BLaER1 (cell line): ENCODE measurements around the gene RETREG1.

ENCODE experiments used
- H3K27ac ChIP-seq: shearing (Covaris generic); formaldehyde crosslinking; 2 replicates; pipeline ENCODE4 v1.8.1; 2022
- H3K27me3 ChIP-seq: shearing (Covaris generic); formaldehyde crosslinking; 2 replicates; pipeline ENCODE4 v1.8.1; 2022
- H3K36me3 ChIP-seq: shearing (Covaris generic); formaldehyde crosslinking; 2 replicates; pipeline ENCODE4 v1.8.1; 2022
- H3K4me1 ChIP-seq: shearing (Covaris generic); formaldehyde crosslinking; 2 replicates; pipeline ENCODE4 v1.8.1; 2022
- H3K4me2 ChIP-seq: shearing (Covaris generic); formaldehyde crosslinking; 2 replicates; pipeline ENCODE4 v1.8.1; 2022
- H3K4me3 ChIP-seq: shearing (Covaris generic); formaldehyde crosslinking; 2 replicates; pipeline ENCODE4 v1.8.1; 2022
- H3K9ac ChIP-seq: shearing (Covaris generic); formaldehyde crosslinking; 2 replicates; pipeline ENCODE4 v1.8.1; 2022
- H3K9me3 ChIP-seq: shearing (Covaris generic); formaldehyde crosslinking; 2 replicates; pipeline ENCODE4 v1.8.1; 2022
- H4K20me1 ChIP-seq: shearing (Covaris generic); formaldehyde crosslinking; 2 replicates; pipeline ENCODE4 v1.8.1; 2022
- Cebpa-rat ChIP-seq: shearing (Covaris generic); IDR thresholded peaks from 2 replicates; pipeline ENCODE4 v1.8.1; 2022

RETREG1 gene

GRCh38 chr5:16574789-16575721 lies 41.7 kb downstream of the RETREG1 start:
- H3K4me1 ChIP-seq: peaks cover 14% of the 10 kb centered on the region
- no peak overlapping the region for H3K4me3 ChIP-seq
- peaks cover 41% of the 10 kb centered on the region for H3K36me3 ChIP-seq
- peaks cover 19% of the 10 kb centered on the region; the same call in 1 of the 2 replicates for H4K20me1 ChIP-seq
- no peak for TF ChIP-seq Cebpa-rat
- no peak overlapping the region for H3K9ac ChIP-seq
- H3K27me3 ChIP-seq: no peaks in the 10 kb centered on the region
- peaks cover 19% of the 10 kb centered on the region; the same call in 1 of the 2 replicates for H3K9me3 ChIP-seq
- no peak overlapping the region for H3K27ac ChIP-seq
- peak overlapping the region; percentile 31 for H3K4me2 ChIP-seq

GRCh38 chr5:16573401-16573800 lies 43.4 kb downstream of the RETREG1 start:
- H3K4me1 ChIP-seq: peaks cover 14% of the 10 kb centered on the region
- no peak overlapping the region for H3K9ac ChIP-seq
- H3K9me3 ChIP-seq: peaks cover 19% of the 10 kb centered on the region; the same call in 1 of the 2 replicates
- no peak overlapping the region for H3K4me3 ChIP-seq
- peaks cover 10% of the 10 kb centered on the region; the same call in 1 of the 2 replicates for H4K20me1 ChIP-seq
- H3K27me3 ChIP-seq: no peaks in the 10 kb centered on the region
- H3K27ac ChIP-seq: no peak overlapping the region
- no peak overlapping the region for H3K4me2 ChIP-seq
- H3K36me3 ChIP-seq: peaks cover 55% of the 10 kb centered on the region
- no peak for TF ChIP-seq Cebpa-rat

DNA sequence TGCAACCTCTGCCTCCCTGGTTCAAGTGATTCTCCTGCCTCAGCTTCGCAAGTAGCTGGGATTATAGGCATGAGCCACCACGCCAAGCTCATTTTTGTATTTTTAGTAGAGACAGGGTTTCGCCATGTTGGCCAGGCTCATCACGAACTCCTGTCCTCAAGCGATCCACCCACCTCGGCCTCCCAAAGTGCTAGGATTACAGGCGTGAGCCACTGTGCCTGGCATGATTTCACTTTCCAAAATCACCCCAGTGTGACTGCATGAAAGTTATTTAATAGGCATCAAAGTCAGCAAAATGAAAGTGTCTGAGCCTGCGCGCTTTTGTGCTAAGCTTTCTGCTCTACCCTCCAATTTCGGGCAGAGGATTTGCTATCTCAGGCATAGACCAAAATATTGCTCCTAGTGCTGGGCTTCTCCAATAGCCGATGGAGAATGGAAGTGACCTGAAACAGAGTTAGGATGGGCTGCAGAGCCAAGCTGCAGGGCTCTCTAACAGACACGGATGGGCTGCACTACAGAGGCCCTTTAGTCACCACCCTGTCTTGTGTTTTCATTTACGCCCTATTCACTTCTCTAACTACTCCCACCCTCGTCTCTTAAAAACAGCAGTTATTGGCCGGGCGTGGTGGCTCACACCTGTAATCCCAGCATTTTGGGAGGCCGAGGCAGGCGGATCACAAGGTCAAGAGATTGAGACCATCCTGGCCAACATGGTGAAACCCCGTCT lies 44.3 kb downstream of the RETREG1 start:
- no peak for TF ChIP-seq Cebpa-rat
- H3K36me3 ChIP-seq: peaks cover 57% of the 10 kb centered on the region

DNA sequence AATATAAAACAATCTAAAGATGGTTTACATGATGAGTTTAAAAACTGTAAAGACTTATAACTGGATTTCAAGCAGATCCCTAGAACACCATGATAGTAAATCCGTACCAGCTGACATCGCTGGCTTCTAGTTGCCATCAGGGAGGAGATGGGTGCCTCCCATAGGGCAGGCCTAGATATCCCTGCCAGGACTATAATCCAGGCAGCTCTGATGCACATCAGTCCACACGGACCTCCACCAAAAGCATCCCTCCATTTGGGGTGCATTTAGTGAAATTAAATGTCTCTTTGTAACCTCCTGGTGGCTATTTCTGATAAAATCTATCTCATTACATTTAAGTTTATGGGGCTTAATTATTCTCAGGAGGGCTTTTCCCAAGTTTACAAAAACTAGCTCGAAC lies 45.8 kb downstream of the RETREG1 start:
- H4K20me1 ChIP-seq: peaks cover 8% of the 10 kb centered on the region; the same call in 1 of the 2 replicates
- peaks cover 15% of the 10 kb centered on the region; the same call in 1 of the 2 replicates for H3K9me3 ChIP-seq
- H3K27me3 ChIP-seq: no peaks in the 10 kb centered on the region
- TF ChIP-seq Cebpa-rat: no peak
- no peak overlapping the region for H3K27ac ChIP-seq
- H3K4me2 ChIP-seq: no peak overlapping the region
- H3K36me3 ChIP-seq: peaks cover 58% of the 10 kb centered on the region
- H3K4me1 ChIP-seq: peaks cover 14% of the 10 kb centered on the region
- no peak overlapping the region for H3K4me3 ChIP-seq
- no peak overlapping the region for H3K9ac ChIP-seq

More for the DNA sequence above, 44.3 kb downstream of the RETREG1 start:
- Histone ChIP-seq H3K9ac (no peak overlapping the region), H3K4me2 (no peak overlapping the region), H3K9me3 (peaks cover 17% of the 10 kb centered on the region; the same call in 1 of the 2 replicates), H4K20me1 (peaks cover 8% of the 10 kb centered on the region; the same call in 1 of the 2 replicates), H3K27ac (no peak overlapping the region), H3K4me1 (peaks cover 14% of the 10 kb centered on the region), H3K27me3 (no peaks in the 10 kb centered on the region), H3K4me3 (no peak overlapping the region)

DNA sequence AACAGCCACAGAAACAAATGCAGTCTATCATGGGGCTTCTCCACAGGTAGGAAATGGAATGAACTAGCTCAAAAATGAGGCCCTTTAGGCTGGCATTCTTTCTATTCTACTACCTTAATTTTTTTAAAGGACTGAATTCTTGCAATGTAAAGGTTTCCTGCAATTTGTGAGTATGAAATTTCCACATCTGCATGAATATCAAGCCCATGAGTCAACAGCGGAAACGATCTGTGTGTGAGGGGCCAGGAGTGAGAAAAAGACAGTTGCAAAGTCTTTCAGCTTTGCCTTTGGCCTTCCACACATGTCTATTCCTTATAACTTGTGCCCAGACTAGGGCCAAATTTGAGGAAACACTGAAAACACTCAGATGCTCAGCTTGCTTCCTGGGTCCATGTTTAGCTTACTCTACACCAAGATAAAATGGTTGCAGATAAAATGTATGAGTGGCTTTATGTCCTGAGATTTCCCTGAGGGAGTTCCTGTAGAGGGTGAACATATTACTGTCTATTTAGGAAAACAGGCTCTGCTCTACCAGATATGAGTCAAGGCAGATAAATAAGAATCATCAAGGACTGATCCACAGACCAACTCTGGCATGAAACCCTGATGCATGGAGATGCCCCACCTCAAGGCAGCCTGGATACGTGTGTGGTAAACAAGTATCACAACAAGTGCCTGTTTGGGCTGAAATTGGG lies 46.5 kb downstream of the RETREG1 start:
- Histone ChIP-seq H3K4me2 (no peak overlapping the region), H3K9ac (no peak overlapping the region), H3K27me3 (no peaks in the 10 kb centered on the region), H3K36me3 (peaks cover 64% of the 10 kb centered on the region), H3K4me3 (no peak overlapping the region), H3K4me1 (peaks cover 12% of the 10 kb centered on the region), H3K27ac (no peak overlapping the region), H4K20me1 (peaks cover 4% of the 10 kb centered on the region; the same call in 1 of the 2 replicates), H3K9me3 (peaks cover 15% of the 10 kb centered on the region; the same call in 1 of the 2 replicates)
- no peak for TF ChIP-seq Cebpa-rat

DNA sequence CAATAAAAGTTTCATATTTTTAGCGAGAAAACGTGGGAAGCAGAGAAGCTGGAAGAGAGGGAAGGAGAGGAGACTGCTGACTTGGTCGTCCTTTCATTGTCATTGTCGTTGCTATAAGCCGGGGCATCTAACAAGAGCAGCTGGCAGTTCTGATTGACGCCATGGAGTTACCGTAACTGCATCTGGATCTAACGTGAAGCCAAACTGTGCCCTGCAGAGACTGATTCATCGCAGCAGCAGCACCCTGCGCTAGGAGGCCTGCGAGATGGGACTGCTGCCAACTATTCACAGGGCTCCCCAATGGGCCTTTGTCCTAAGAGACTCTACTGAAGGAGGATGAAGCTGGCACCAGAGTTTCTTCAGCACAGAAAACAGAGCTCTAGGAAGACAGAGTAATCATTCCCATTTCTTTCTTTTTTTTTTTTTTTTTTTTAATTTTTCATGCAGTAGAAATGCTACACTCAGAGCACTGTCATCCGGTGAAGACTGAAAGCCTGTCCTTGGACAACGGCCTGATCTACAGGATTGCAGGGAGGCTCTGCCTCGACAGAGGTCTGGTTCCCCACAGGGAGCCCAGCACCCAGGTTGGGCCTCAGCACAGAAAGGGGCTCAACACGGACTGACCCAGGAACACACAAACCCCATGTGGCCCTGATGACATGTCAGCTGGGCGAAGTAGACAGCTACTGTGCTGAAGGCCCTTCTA lies 47.8 kb downstream of the RETREG1 start:
- H3K4me2 ChIP-seq: no peak overlapping the region
- no peak overlapping the region for H3K9ac ChIP-seq
- peaks cover 15% of the 10 kb centered on the region; the same call in 1 of the 2 replicates for H3K9me3 ChIP-seq
- H3K4me3 ChIP-seq: no peak overlapping the region
- H3K27me3 ChIP-seq: no peaks in the 10 kb centered on the region
- no peak overlapping the region for H3K27ac ChIP-seq
- no peaks in the 10 kb centered on the region for H4K20me1 ChIP-seq
- no peaks in the 10 kb centered on the region for H3K4me1 ChIP-seq
- TF ChIP-seq Cebpa-rat: no peak
- H3K36me3 ChIP-seq: peaks cover 73% of the 10 kb centered on the region

GRCh38 chr5:16567365-16567764 lies 49.4 kb downstream of the RETREG1 start:
- no peak overlapping the region for H3K4me2 ChIP-seq
- no peak overlapping the region for H3K27ac ChIP-seq
- H4K20me1 ChIP-seq: no peaks in the 10 kb centered on the region
- H3K4me1 ChIP-seq: no peaks in the 10 kb centered on the region
- no peak overlapping the region for H3K9ac ChIP-seq
- no peaks in the 10 kb centered on the region for H3K27me3 ChIP-seq
- H3K36me3 ChIP-seq: peaks cover 65% of the 10 kb centered on the region
- peaks cover 3% of the 10 kb centered on the region; the same call in 1 of the 2 replicates for H3K9me3 ChIP-seq
- no peak overlapping the region for H3K4me3 ChIP-seq
- TF ChIP-seq Cebpa-rat: no peak

GRCh38 chr5:16565118-16565517 lies 51.7 kb downstream of the RETREG1 start:
- TF ChIP-seq Cebpa-rat: no peak
- Histone ChIP-seq H4K20me1 (no peaks in the 10 kb centered on the region), H3K27me3 (no peaks in the 10 kb centered on the region), H3K27ac (no peak overlapping the region), H3K4me3 (no peak overlapping the region), H3K4me2 (no peak overlapping the region), H3K9ac (no peak overlapping the region), H3K9me3 (no peaks in the 10 kb centered on the region), H3K4me1 (no peaks in the 10 kb centered on the region), H3K36me3 (peaks cover 70% of the 10 kb centered on the region)

GRCh38 chr5:16564248-16564867 lies 52.4 kb downstream of the RETREG1 start:
- Histone ChIP-seq H3K4me3 (no peak overlapping the region), H3K9ac (no peak overlapping the region), H3K9me3 (no peaks in the 10 kb centered on the region), H3K4me2 (no peak overlapping the region), H3K27ac (no peak overlapping the region), H3K36me3 (peaks cover 63% of the 10 kb centered on the region), H4K20me1 (no peaks in the 10 kb centered on the region), H3K27me3 (no peaks in the 10 kb centered on the region), H3K4me1 (no peaks in the 10 kb centered on the region)
- TF ChIP-seq Cebpa-rat: no peak
